ENCODE results near the gene SCUBE1.

The SCUBE1 gene

GRCh38 chr22:43198126-43198525 is 145.0 kb downstream of the SCUBE1 start:
- Histone ChIP-seq H3K4me3 (ENCODE audit: low read depth, low read length) (no peak overlapping the region), H3K27ac (ENCODE audit: low read depth, low read length) (no peak overlapping the region), H3K27me3 (ENCODE audit: control insufficient read depth, insufficient read depth, low read length) (no peaks in the 10 kb centered on the region; the same call in 1 of the 2 replicates), H3K36me3 (ENCODE audit: control insufficient read depth, insufficient read depth, low read length) (no peaks in the 10 kb centered on the region), H3K9me3 (ENCODE audit: control insufficient read depth, insufficient read depth, low read depth, low read length) (no peaks in the 10 kb centered on the region), H3K9ac (ENCODE audit: low read length) (no peak overlapping the region), H3K4me1 (ENCODE audit: control insufficient read depth, insufficient read depth, low read length) (peaks cover 7% of the 10 kb centered on the region)

- Histone ChIP-seq H3K4me3 (ENCODE audit: low read depth, low read length) (no peak overlapping the region), H3K27me3 (ENCODE audit: control insufficient read depth, insufficient read depth, low read length) (no peaks in the 10 kb centered on the region; the same call in 1 of the 2 replicates), H3K36me3 (ENCODE audit: control insufficient read depth, insufficient read depth, low read length) (no peaks in the 10 kb centered on the region), H3K9ac (ENCODE audit: low read length) (no peak overlapping the region), H3K27ac (ENCODE audit: low read depth, low read length) (no peak overlapping the region), H3K9me3 (ENCODE audit: control insufficient read depth, insufficient read depth, low read depth, low read length) (no peaks in the 10 kb centered on the region), H3K4me1 (ENCODE audit: control insufficient read depth, insufficient read depth, low read length) (peaks cover under 1% of the 10 kb centered on the region; the same call in 1 of the 2 replicates)
These were observed 145.8 kb downstream of the SCUBE1 start for GRCh38 chr22:43197271-43197941.

GRCh38 chr22:43191831-43192230 is 151.3 kb downstream of the SCUBE1 start:
- Histone ChIP-seq H3K27me3 (ENCODE audit: control insufficient read depth, insufficient read depth, low read length) (no peaks in the 10 kb centered on the region), H3K36me3 (ENCODE audit: control insufficient read depth, insufficient read depth, low read length) (no peaks in the 10 kb centered on the region), H3K9me3 (ENCODE audit: control insufficient read depth, insufficient read depth, low read depth, low read length) (no peaks in the 10 kb centered on the region), H3K9ac (ENCODE audit: low read length) (no peak overlapping the region), H3K4me3 (ENCODE audit: low read depth, low read length) (no peak overlapping the region), H3K27ac (ENCODE audit: low read depth, low read length) (no peak overlapping the region), H3K4me1 (ENCODE audit: control insufficient read depth, insufficient read depth, low read length) (peaks cover 9% of the 10 kb centered on the region; the same call in 1 of the 2 replicates)

DNA sequence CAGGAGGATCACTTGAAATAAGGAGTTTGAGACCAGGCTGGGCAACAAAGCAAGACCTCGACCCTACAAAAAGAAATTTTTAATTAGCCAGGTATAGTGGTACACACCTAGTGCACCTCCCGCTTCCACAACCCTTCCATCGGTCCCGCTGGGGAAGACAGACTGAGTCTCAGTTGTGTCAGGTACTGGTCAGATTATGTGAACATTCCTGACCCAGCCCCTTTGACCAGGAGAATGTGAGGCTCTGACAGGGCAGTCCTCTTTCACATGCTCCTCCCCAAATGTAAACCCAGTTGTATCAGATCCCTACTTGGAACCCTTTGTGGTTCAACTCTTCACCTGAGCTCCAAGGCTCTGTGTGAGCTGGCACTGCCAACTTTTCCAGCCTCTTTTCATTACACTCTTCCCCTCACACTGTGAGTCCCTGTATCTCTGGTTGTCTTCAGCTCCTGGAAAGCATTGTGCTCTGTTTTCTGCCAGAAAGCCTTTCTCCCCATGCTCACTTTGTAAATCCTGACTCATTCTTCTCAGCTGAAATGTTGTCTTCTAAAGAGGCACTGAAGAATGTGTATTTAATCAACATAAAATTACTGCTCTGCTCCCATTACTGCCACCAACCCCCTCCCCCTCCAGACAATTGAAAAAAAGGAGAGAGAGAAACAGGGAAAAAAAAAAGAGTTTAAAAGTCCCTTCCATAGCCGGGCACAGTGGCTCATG is 154.2 kb downstream of the SCUBE1 start:
- no peak overlapping the region for H3K9ac ChIP-seq (ENCODE audit: low read length)

GRCh38 chr22:43187171-43188099 is 155.7 kb downstream of the SCUBE1 start:
- Histone ChIP-seq H3K27me3 (ENCODE audit: control insufficient read depth, insufficient read depth, low read length) (no peaks in the 10 kb centered on the region; the same call in 1 of the 2 replicates), H3K4me3 (ENCODE audit: low read depth, low read length) (peak overlapping the region; percentile 74), H3K9me3 (ENCODE audit: control insufficient read depth, insufficient read depth, low read depth, low read length) (no peaks in the 10 kb centered on the region), H3K9ac (ENCODE audit: low read length) (peak overlapping the region; percentile 66), H3K4me1 (ENCODE audit: control insufficient read depth, insufficient read depth, low read length) (peaks cover 15% of the 10 kb centered on the region), H3K27ac (ENCODE audit: low read depth, low read length) (peak overlapping the region; percentile 85; the same call in 1 of the 2 replicates), H3K36me3 (ENCODE audit: control insufficient read depth, insufficient read depth, low read length) (peaks cover 6% of the 10 kb centered on the region; the same call in 1 of the 2 replicates)

More for the DNA sequence above, 154.2 kb downstream of the SCUBE1 start:
- Histone ChIP-seq H3K4me3 (ENCODE audit: low read depth, low read length) (no peak overlapping the region), H3K27ac (ENCODE audit: low read depth, low read length) (no peak overlapping the region), H3K36me3 (ENCODE audit: control insufficient read depth, insufficient read depth, low read length) (no peaks in the 10 kb centered on the region), H3K9me3 (ENCODE audit: control insufficient read depth, insufficient read depth, low read depth, low read length) (no peaks in the 10 kb centered on the region), H3K4me1 (ENCODE audit: control insufficient read depth, insufficient read depth, low read length) (peaks cover 15% of the 10 kb centered on the region), H3K27me3 (ENCODE audit: control insufficient read depth, insufficient read depth, low read length) (no peaks in the 10 kb centered on the region; the same call in 1 of the 2 replicates)

GRCh38 chr22:43186272-43187170 is 156.7 kb downstream of the SCUBE1 start, which contains the start of gene TTLL12:
TSS of gene TTLL12 (minus strand) at chr22:43187134. CDS start at chr22:43187069, 65 bp downstream.
- Histone ChIP-seq H3K27ac (ENCODE audit: low read depth, low read length) (peak within 1 kb of the TSS; percentile 85; the same call in 1 of the 2 replicates), H3K36me3 (ENCODE audit: control insufficient read depth, insufficient read depth, low read length) (peaks cover 15% of the 10 kb centered on the region; the same call in 1 of the 2 replicates), H3K4me1 (ENCODE audit: control insufficient read depth, insufficient read depth, low read length) (peaks cover 15% of the 10 kb centered on the region), H3K4me3 (ENCODE audit: low read depth, low read length) (peak within 1 kb of the TSS; percentile 74), H3K9ac (ENCODE audit: low read length) (peak within 1 kb of the TSS; percentile 78), H3K9me3 (ENCODE audit: control insufficient read depth, insufficient read depth, low read depth, low read length) (no peaks in the 10 kb centered on the region), H3K27me3 (ENCODE audit: control insufficient read depth, insufficient read depth, low read length) (no peaks in the 10 kb centered on the region; the same call in 1 of the 2 replicates)

DNA sequence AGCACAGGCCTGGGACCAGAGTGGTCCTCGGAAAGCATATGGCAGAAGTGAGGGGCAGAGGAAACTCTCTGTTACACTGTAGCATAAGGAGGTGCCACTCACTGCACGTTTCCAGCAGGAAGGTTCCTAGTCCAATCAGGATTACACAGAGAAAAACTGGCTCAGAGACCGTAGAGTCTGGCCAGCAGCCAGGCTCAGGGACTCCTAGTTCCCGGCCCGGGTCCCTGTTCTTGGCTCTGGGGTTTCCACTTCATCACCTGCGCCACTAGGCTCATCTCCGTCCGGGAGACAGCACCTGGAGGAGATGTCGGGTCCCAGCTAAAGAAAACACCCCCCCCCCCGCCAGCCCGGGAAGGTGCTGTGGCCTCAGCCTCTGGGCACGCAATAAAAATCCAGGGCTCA is 157.3 kb downstream of the SCUBE1 start:
- H3K9ac ChIP-seq (ENCODE audit: low read length) = peak overlapping the region; percentile 78
- peaks cover 21% of the 10 kb centered on the region; the same call in 1 of the 2 replicates for H3K36me3 ChIP-seq (ENCODE audit: control insufficient read depth, insufficient read depth, low read length)
- no peaks in the 10 kb centered on the region; the same call in 1 of the 2 replicates for H3K27me3 ChIP-seq (ENCODE audit: control insufficient read depth, insufficient read depth, low read length)
- H3K9me3 ChIP-seq (ENCODE audit: control insufficient read depth, insufficient read depth, low read depth, low read length) = no peaks in the 10 kb centered on the region
- peak overlapping the region; percentile 67 for H3K4me3 ChIP-seq (ENCODE audit: low read depth, low read length)
- H3K27ac ChIP-seq (ENCODE audit: low read depth, low read length) = no peak overlapping the region
- H3K4me1 ChIP-seq (ENCODE audit: control insufficient read depth, insufficient read depth, low read length) = peaks cover 15% of the 10 kb centered on the region

GRCh38 chr22:43183496-43184277 is 159.5 kb downstream of the SCUBE1 start:
- H3K9me3 ChIP-seq (ENCODE audit: control insufficient read depth, insufficient read depth, low read depth, low read length) = no peaks in the 10 kb centered on the region
- H3K4me3 ChIP-seq (ENCODE audit: low read depth, low read length) = no peak overlapping the region
- no peak overlapping the region for H3K9ac ChIP-seq (ENCODE audit: low read length)
- H3K36me3 ChIP-seq (ENCODE audit: control insufficient read depth, insufficient read depth, low read length) = peaks cover 43% of the 10 kb centered on the region
- H3K4me1 ChIP-seq (ENCODE audit: control insufficient read depth, insufficient read depth, low read length) = peaks cover 10% of the 10 kb centered on the region
- no peaks in the 10 kb centered on the region; the same call in 1 of the 2 replicates for H3K27me3 ChIP-seq (ENCODE audit: control insufficient read depth, insufficient read depth, low read length)
- H3K27ac ChIP-seq (ENCODE audit: low read depth, low read length) = no peak overlapping the region

DNA sequence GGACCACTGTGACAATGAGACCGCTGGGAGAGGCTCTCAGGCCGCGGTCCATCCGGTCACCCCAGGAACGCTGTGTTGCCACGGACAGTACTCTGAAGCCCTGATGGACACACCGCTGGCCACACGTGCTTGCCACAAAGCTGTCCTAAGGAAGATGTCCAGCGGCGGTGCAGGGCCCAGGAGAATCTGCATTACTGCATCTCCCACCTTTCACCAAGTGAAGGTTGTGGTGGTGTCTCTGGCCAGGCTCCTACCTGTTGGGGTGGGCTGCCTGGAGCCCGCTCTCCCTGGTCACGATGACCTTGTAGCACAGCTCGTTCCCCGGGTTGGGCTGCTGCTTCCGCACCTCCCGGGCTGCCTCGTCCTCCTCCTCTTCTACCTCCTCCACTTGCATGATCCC is 160.4 kb downstream of the SCUBE1 start:
- no peaks in the 10 kb centered on the region; the same call in 1 of the 2 replicates for H3K27me3 ChIP-seq (ENCODE audit: control insufficient read depth, insufficient read depth, low read length)
- H3K27ac ChIP-seq (ENCODE audit: low read depth, low read length) = no peak overlapping the region
- no peak overlapping the region for H3K4me3 ChIP-seq (ENCODE audit: low read depth, low read length)
- no peak overlapping the region for H3K9ac ChIP-seq (ENCODE audit: low read length)
- H3K36me3 ChIP-seq (ENCODE audit: control insufficient read depth, insufficient read depth, low read length) = peaks cover 48% of the 10 kb centered on the region
- peaks cover 8% of the 10 kb centered on the region for H3K4me1 ChIP-seq (ENCODE audit: control insufficient read depth, insufficient read depth, low read length)
- no peaks in the 10 kb centered on the region for H3K9me3 ChIP-seq (ENCODE audit: control insufficient read depth, insufficient read depth, low read depth, low read length)
